PC-9 (cell line): ENCODE results near the gene IPPK. TPM values are rescaled to one million over a fixed set of nuclear protein-coding genes. Genes with fewer than 3 reads are reported as not detected.

Experiments
- BruUV-seq: library from RNA; stranded (reverse); fragments of 400-500 nt; replicated peaks from 2 replicates; lab custom pipeline; 2021; lab: Mats Ljungman, UMichigan
- CTCF ChIA-PET: fragments of 300-600 bp; sonication (Branson Sonifier 250); formaldehyde crosslinking; loops from one replicate; lab custom pipeline; 2022; ENCODE audit warnings: antibody characterized with exemption; lab: Charles Lee
- POLR2A ChIA-PET: fragments of 300-600 bp; sonication (Branson Sonifier 250); formaldehyde crosslinking; loops from one replicate; lab custom pipeline; 2022; ENCODE audit warnings: antibody characterized with exemption; ENCODE audit not compliant: unreplicated experiment; lab: Charles Lee
- DNase-seq, 2 experiments: peaks; one replicate each; pipeline versions ENCODE4 v3.0.0 to v3.0.0-alpha.2; 2015 to 2022; ENCODE audit warnings: mixed read lengths in 1 of 2
- H2AFZ ChIP-seq: fragments of 200-600 bp; sonication (generic); 2 replicates; pipeline ENCODE4 v1.8.1; 2017; ENCODE audit warnings: antibody characterized with exemption
- H3F3A ChIP-seq: fragments of 200-600 bp; sonication (generic); 2 replicates; pipeline ENCODE4 v1.8.1; 2017; ENCODE audit warnings: antibody characterized with exemption, mild to moderate bottlenecking, low read depth; ENCODE audit not compliant: insufficient read depth
- H3K27ac ChIP-seq: fragments of 200-600 bp; sonication (generic); 2 replicates; pipeline ENCODE4 v1.6.1; 2016; ENCODE audit warnings: mixed run types
- H3K27me3 ChIP-seq: fragments of 200-600 bp; sonication (generic); 2 replicates; pipeline ENCODE4 v1.6.1; 2016; ENCODE audit warnings: low read depth, mixed run types; ENCODE audit not compliant: insufficient read depth
- H3K36me3 ChIP-seq: fragments of 200-600 bp; sonication (generic); 2 replicates; pipeline ENCODE4 v1.6.1; 2016; ENCODE audit warnings: low read depth, mixed run types
- H3K4me1 ChIP-seq: fragments of 200-600 bp; sonication (generic); replicated peaks from 2 replicates; pipeline ENCODE4 v1.6.1; 2016; ENCODE audit warnings: mixed run types; ENCODE audit not compliant: insufficient read depth
- H3K4me2 ChIP-seq: fragments of 200-600 bp; sonication (generic); 2 replicates; pipeline ENCODE4 v1.6.1; 2017; ENCODE audit warnings: mixed run types
- H3K4me3 ChIP-seq: fragments of 200-600 bp; sonication (generic); 2 replicates; pipeline ENCODE4 v1.6.1; 2016; ENCODE audit warnings: mixed run types
- H3K79me2 ChIP-seq: fragments of 200-600 bp; sonication (generic); 2 replicates; pipeline ENCODE4 v1.6.1; 2017; ENCODE audit warnings: low read depth, mixed run types
- H3K9me2 ChIP-seq: fragments of 200-600 bp; sonication (generic); 2 replicates; pipeline ENCODE4 v1.8.1; 2017; ENCODE audit warnings: mild to moderate bottlenecking; ENCODE audit not compliant: insufficient read depth
- H3K9me3 ChIP-seq: fragments of 200-600 bp; sonication (generic); 2 replicates; pipeline ENCODE4 v1.8.1; 2016; ENCODE audit warnings: low read depth; ENCODE audit not compliant: insufficient read depth
- H4K20me1 ChIP-seq: fragments of 200-600 bp; sonication (generic); 2 replicates; pipeline ENCODE4 v1.8.1; 2017; ENCODE audit not compliant: insufficient read depth
- CTCF ChIP-seq: fragments of 200-600 bp; sonication (generic); conservative IDR thresholded peaks from 2 replicates; pipeline ENCODE4 v1.6.1; 2017; ENCODE audit warnings: mixed run types, antibody characterized with exemption, mild to moderate bottlenecking, moderate library complexity
- EZH2 ChIP-seq: fragments of 200-600 bp; sonication (generic); IDR thresholded peaks from 2 replicates; pipeline ENCODE4 v1.8.0; 2017; ENCODE audit warnings: antibody characterized with exemption, low read depth
- intact Hi-C: fragments of 100-400 bp; cut with micrococcal nuclease; formaldehyde crosslinking; loops from one replicate; pipeline ENCODE4 v1.10.0; 2022; ENCODE audit not compliant: unreplicated experiment
- total RNA-seq: library from RNA; stranded (reverse); gene quantifications from 2 replicates; pipeline ENCODE4 v1.2.3, GENCODE V29; 2021

IPPK gene
- total RNA-seq, 1 experiment from 2014 or later = 12.3 TPM

DNA sequence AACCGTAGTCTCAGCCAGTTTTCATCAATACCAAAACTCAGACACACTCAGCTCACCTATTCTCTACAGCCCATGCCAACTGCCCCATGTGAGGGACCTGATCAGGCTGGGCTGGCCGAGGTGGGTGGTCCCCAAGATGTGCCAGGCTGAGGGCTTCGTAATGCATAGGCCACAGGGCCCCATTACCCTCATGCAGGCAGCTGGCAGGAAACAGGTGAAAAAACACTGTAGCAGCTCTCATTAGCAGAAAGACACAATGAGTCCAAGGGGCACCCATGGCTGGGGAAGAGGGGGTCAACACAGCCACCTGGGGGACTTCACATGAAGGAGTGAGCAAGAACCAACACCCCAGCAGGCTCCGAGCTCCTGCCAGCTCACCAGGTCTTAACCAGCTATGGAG, 8.2 kb downstream of the IPPK start:
- no peak overlapping the region for H3K27ac ChIP-seq
- no peak overlapping the region for H3K4me3 ChIP-seq
- DNase-seq = no peak
- no peaks in the 10 kb centered on the region for H3K9me2 ChIP-seq
- H3K79me2 ChIP-seq = peaks cover 70% of the 10 kb centered on the region
- H2AFZ ChIP-seq = no peak overlapping the region
- BruUV-seq = no TSS peak
- no peaks in the 10 kb centered on the region for H3F3A ChIP-seq
- H3K27me3 ChIP-seq = no peaks in the 10 kb centered on the region
- intact Hi-C loops = no loop called here
- H3K4me2 ChIP-seq = no peak overlapping the region
- no peaks in the 10 kb centered on the region for H3K4me1 ChIP-seq
- no peaks in the 10 kb centered on the region for H3K9me3 ChIP-seq
- ChIA-PET CTCF (no interaction called here), POLR2A (no interaction called here)
- peaks cover 62% of the 10 kb centered on the region for H4K20me1 ChIP-seq
- H3K36me3 ChIP-seq = 0 out of 2 replicates have a peak, but pooled peaks cover 19% of the 10 kb centered on the region
- no peak for TF ChIP-seq EZH2
- no peak for TF ChIP-seq CTCF

DNA sequence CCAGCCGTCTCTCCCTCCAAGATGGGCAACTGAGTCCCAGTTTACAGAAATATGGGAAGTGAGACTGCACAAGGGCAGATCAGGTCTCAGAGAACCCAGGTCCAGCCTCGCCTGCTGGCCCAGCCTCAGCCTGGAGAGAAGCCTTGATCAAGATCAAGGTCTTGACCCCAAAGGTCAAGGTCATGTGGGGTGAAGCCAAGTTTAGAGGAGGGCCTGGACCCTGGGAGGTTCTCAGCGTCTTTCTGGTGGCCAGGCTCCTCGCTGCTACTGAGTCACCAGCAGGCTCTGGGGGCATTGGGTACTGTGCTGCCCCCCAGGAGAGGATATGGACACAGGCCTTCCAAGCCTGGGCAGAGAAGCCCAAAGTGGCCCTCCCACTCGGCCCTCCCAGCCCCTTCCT, 8.8 kb downstream of the IPPK start:
- CTCF ChIA-PET = no interaction called here
- Histone ChIP-seq H3K9me2 (no peaks in the 10 kb centered on the region), H3K36me3 (0 out of 2 replicates have a peak, but pooled peaks cover 19% of the 10 kb centered on the region), H3K79me2 (peaks cover 64% of the 10 kb centered on the region), H4K20me1 (peaks cover 59% of the 10 kb centered on the region), H3K27me3 (no peaks in the 10 kb centered on the region), H3K27ac (no peak overlapping the region), H3K4me3 (no peak overlapping the region), H3K9me3 (no peaks in the 10 kb centered on the region), H3F3A (no peaks in the 10 kb centered on the region), H3K4me1 (no peaks in the 10 kb centered on the region), H3K4me2 (no peak overlapping the region), H2AFZ (no peak overlapping the region)
- intact Hi-C loops = no loop called here
- TF ChIP-seq CTCF (no peak), EZH2 (no peak)
- POLR2A ChIA-PET = no interaction called here
- no TSS peak for BruUV-seq
- DNase-seq = no peak

DNA sequence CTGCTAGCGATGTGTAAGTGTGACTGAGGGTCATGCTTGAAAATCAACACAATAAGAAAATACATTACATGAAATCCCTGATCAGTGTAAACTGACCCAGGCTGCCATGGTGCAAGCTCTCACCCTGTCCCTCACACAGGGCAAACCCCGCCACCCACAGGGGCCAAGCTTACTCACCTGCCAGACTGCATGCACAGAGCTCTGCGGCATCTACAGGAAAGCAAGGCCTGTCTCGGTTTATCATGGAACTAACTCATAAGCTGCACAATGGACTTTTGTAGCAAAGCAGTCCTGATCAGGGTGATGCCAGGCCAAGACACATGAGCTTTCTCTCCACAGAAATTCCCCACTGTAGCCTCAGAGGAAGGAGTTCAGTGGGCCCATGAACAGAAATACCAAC, 9.7 kb downstream of the IPPK start:
- H3K4me2 ChIP-seq = no peak overlapping the region
- H3K79me2 ChIP-seq = peaks cover 56% of the 10 kb centered on the region
- H3F3A ChIP-seq = no peaks in the 10 kb centered on the region
- no peaks in the 10 kb centered on the region for H3K9me3 ChIP-seq
- DNase-seq = no peak
- H3K4me1 ChIP-seq = no peaks in the 10 kb centered on the region
- BruUV-seq = no TSS peak
- intact Hi-C loops = no loop called here
- H3K27me3 ChIP-seq = no peaks in the 10 kb centered on the region
- H4K20me1 ChIP-seq = peaks cover 54% of the 10 kb centered on the region
- H2AFZ ChIP-seq = no peak overlapping the region
- no peak overlapping the region for H3K4me3 ChIP-seq
- ChIA-PET POLR2A (no interaction called here), CTCF (no interaction called here)
- no peak for TF ChIP-seq CTCF
- no peak for TF ChIP-seq EZH2
- 0 out of 2 replicates have a peak, but pooled peaks cover 19% of the 10 kb centered on the region for H3K36me3 ChIP-seq
- no peaks in the 10 kb centered on the region for H3K9me2 ChIP-seq
- no peak overlapping the region for H3K27ac ChIP-seq
